ENCODE results near the gene PTPRN2.

GRCh38 chr7:157561523-157561785, 1026.2 kb downstream of the PTPRN2 start:
- TF ChIP-seq EZH2 (IDR thresholded peaks at IDR 0.05; ENCODE audit: low read depth) = no peak
- TF ChIP-seq, protein P1, sequence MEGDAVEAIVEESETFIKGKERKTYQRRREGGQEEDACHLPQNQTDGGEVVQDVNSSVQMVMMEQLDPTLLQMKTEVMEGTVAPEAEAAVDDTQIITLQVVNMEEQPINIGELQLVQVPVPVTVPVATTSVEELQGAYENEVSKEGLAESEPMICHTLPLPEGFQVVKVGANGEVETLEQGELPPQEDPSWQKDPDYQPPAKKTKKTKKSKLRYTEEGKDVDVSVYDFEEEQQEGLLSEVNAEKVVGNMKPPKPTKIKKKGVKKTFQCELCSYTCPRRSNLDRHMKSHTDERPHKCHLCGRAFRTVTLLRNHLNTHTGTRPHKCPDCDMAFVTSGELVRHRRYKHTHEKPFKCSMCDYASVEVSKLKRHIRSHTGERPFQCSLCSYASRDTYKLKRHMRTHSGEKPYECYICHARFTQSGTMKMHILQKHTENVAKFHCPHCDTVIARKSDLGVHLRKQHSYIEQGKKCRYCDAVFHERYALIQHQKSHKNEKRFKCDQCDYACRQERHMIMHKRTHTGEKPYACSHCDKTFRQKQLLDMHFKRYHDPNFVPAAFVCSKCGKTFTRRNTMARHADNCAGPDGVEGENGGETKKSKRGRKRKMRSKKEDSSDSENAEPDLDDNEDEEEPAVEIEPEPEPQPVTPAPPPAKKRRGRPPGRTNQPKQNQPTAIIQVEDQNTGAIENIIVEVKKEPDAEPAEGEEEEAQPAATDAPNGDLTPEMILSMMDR (conservative IDR thresholded peaks at IDR 0.05) = no peak

Measured in PC-9 (cell line).